Neural cell (in vitro differentiated cells): Measurements from ENCODE around the gene TAL1.

Experiments
- CTCF ChIP-seq: fragments of 450-650 bp; IDR thresholded peaks from 2 replicates; pipeline ENCODE4 v1.5.1; 2014; ENCODE audit warnings: antibody characterized with exemption, mild to moderate bottlenecking, moderate library complexity; ENCODE audit not compliant: poor library complexity, severe bottlenecking
- EP300 ChIP-seq: fragments of 450-650 bp; conservative IDR thresholded peaks from 2 replicates; pipeline ENCODE4 v1.6.1; 2014; ENCODE audit warnings: antibody characterized with exemption, mild to moderate bottlenecking, moderate library complexity; ENCODE audit not compliant: poor library complexity, severe bottlenecking
- EZH2 ChIP-seq: fragments of 200-600, 300-800 bp; shearing (Covaris generic), sonication (generic); IDR thresholded peaks from 2 replicates; pipeline ENCODE4 v1.6.1; 2014; ENCODE audit warnings: antibody characterized with exemption, low read length, borderline replicate concordance, mild to moderate bottlenecking; ENCODE audit not compliant: insufficient read depth, poor library complexity, severe bottlenecking
- MXI1 ChIP-seq: fragments of 450-650 bp; conservative IDR thresholded peaks from 2 replicates; pipeline ENCODE4 v1.6.1; 2014; ENCODE audit warnings: antibody characterized with exemption, mild to moderate bottlenecking; ENCODE audit not compliant: poor library complexity, severe bottlenecking
- POLR2AphosphoS5 ChIP-seq: IDR thresholded peaks from 2 replicates; pipeline ENCODE4 v1.6.1; 2012
- SMC3 ChIP-seq: fragments of 450-650 bp; conservative IDR thresholded peaks from 2 replicates; pipeline ENCODE4 v1.6.1; 2014; ENCODE audit warnings: antibody characterized with exemption, mild to moderate bottlenecking, moderate library complexity; ENCODE audit not compliant: poor library complexity
- TAF1 ChIP-seq: IDR thresholded peaks from 2 replicates; pipeline ENCODE4 v1.6.1; 2012; ENCODE audit warnings: low read depth
- TF ChIP-seq, protein P1 (sequence below): IDR thresholded peaks from 2 replicates; pipeline ENCODE4 v1.6.1; 2012; ENCODE audit warnings: borderline replicate concordance

- TF ChIP-seq EP300 (no peak), CTCF (no peak), TAF1 (no peak), POLR2AphosphoS5 (no peak), EZH2 (no peak), SMC3 (no peak), MXI1 (no peak)
- TF ChIP-seq, protein P1, sequence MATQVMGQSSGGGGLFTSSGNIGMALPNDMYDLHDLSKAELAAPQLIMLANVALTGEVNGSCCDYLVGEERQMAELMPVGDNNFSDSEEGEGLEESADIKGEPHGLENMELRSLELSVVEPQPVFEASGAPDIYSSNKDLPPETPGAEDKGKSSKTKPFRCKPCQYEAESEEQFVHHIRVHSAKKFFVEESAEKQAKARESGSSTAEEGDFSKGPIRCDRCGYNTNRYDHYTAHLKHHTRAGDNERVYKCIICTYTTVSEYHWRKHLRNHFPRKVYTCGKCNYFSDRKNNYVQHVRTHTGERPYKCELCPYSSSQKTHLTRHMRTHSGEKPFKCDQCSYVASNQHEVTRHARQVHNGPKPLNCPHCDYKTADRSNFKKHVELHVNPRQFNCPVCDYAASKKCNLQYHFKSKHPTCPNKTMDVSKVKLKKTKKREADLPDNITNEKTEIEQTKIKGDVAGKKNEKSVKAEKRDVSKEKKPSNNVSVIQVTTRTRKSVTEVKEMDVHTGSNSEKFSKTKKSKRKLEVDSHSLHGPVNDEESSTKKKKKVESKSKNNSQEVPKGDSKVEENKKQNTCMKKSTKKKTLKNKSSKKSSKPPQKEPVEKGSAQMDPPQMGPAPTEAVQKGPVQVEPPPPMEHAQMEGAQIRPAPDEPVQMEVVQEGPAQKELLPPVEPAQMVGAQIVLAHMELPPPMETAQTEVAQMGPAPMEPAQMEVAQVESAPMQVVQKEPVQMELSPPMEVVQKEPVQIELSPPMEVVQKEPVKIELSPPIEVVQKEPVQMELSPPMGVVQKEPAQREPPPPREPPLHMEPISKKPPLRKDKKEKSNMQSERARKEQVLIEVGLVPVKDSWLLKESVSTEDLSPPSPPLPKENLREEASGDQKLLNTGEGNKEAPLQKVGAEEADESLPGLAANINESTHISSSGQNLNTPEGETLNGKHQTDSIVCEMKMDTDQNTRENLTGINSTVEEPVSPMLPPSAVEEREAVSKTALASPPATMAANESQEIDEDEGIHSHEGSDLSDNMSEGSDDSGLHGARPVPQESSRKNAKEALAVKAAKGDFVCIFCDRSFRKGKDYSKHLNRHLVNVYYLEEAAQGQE = no peak
These were observed 23.6 kb downstream of the TAL1 start for GRCh38 chr1:47208374-47208850.
